Lung (tissue), 12 donors: Measurements from ENCODE around the gene OPRL1. TPM values are rescaled to one million over a fixed set of nuclear protein-coding genes. Genes with fewer than 3 reads are reported as not detected.
A peak's percentile ranks its signal among the peaks of the same experiment; 100 is the strongest.

ENCODE experiments used
- ATAC-seq: fragments of 200-7000 bp; cut with Tn5 transposase; one replicate; pipeline ENCODE4 v1.9.1; 2020; ENCODE audit warnings: moderate number of reproducible peaks; ENCODE audit not compliant: insufficient read depth, low FRiP score
- DNase-seq, 3 donors: peaks; one replicate each; pipeline ENCODE4 v3.0.0-alpha.2; 2013 to 2017
- H3K27ac ChIP-seq, 2 donors: one replicate each; pipeline ENCODE4 v1.5.1; 2013; ENCODE audit warnings: mild to moderate bottlenecking in 2 of 2, moderate library complexity in 2 of 2, control low read depth in 1 of 2, inconsistent platforms in 1 of 2, low read depth in 1 of 2, low read length in 1 of 2
- H3K27me3 ChIP-seq, 3 donors: one replicate each; pipeline ENCODE4 v1.5.1; 2013; ENCODE audit warnings: low read length in 2 of 3; ENCODE audit not compliant: control insufficient read depth in 3 of 3, insufficient read depth in 3 of 3
- H3K36me3 ChIP-seq, 4 donors: one replicate each; pipeline ENCODE4 v1.5.1; 2013; ENCODE audit warnings: low read length in 4 of 4, mild to moderate bottlenecking in 1 of 4, moderate library complexity in 1 of 4; ENCODE audit not compliant: control insufficient read depth in 4 of 4, insufficient read depth in 4 of 4
- H3K4me1 ChIP-seq, 5 donors: one replicate each; pipeline ENCODE4 v1.5.1; 2013; ENCODE audit warnings: low read length in 5 of 5, mild to moderate bottlenecking in 2 of 5, moderate library complexity in 1 of 5; ENCODE audit not compliant: control insufficient read depth in 5 of 5, insufficient read depth in 5 of 5
- H3K4me3 ChIP-seq: one replicate; pipeline ENCODE4 v1.5.1; 2013; ENCODE audit warnings: mild to moderate bottlenecking, control low read depth, moderate library complexity
- H3K9ac ChIP-seq, 2 donors: one replicate each; pipeline ENCODE4 v1.5.1; 2013; ENCODE audit warnings: low read length in 2 of 2, control low read depth in 1 of 2; ENCODE audit not compliant: insufficient read depth in 1 of 2
- H3K9me3 ChIP-seq, 4 donors: one replicate each; pipeline ENCODE4 v1.5.1; 2013; ENCODE audit warnings: low read length in 3 of 4, mild to moderate bottlenecking in 1 of 4, moderate library complexity in 1 of 4; ENCODE audit not compliant: control insufficient read depth in 4 of 4, insufficient read depth in 3 of 4
- WGBS, 2 donors: extraction: QIAGEN DNeasy Blood & Tissue Kit; methylation state at CpG; one replicate each; pipeline ENCODE4 v1.1.7; 2013; 5-methylcytosine and 5-hydroxymethylcytosine counted together
- polyA plus RNA-seq, 2 donors: library from polyadenylated mRNA; stranded (reverse); fragments of 200-250 nt; gene quantifications; one replicate each; pipeline ENCODE4 v1.2.1, GENCODE V29; 2013
- total RNA-seq, 2 donors: library from RNA; depleted of rRNA in 1 of 2; stranded (reverse); fragments of >200 nt in 1 of 2; gene quantifications; one replicate each; pipeline ENCODE4 v1.2.1, GENCODE V29; 2014 to 2021
- TF ChIP-seq, protein P1 (sequence below): IDR thresholded peaks from 2 replicates; pipeline ENCODE4 v1.5.1; 2012; ENCODE audit warnings: mild to moderate bottlenecking; ENCODE audit errors: control extremely low read depth, extremely low read depth
- donor health status: control.
- donor health status: control.
- donor health status: Bipolar disorder and iron deficiency.
- donor health status: healthy.
- donor health status: DM: yes; HTN: yes; CAD: no.

OPRL1 gene
- total and polyA plus RNA-seq, 4 donors, result 0.45 to 3.1 (median 2.1) TPM

DNA sequence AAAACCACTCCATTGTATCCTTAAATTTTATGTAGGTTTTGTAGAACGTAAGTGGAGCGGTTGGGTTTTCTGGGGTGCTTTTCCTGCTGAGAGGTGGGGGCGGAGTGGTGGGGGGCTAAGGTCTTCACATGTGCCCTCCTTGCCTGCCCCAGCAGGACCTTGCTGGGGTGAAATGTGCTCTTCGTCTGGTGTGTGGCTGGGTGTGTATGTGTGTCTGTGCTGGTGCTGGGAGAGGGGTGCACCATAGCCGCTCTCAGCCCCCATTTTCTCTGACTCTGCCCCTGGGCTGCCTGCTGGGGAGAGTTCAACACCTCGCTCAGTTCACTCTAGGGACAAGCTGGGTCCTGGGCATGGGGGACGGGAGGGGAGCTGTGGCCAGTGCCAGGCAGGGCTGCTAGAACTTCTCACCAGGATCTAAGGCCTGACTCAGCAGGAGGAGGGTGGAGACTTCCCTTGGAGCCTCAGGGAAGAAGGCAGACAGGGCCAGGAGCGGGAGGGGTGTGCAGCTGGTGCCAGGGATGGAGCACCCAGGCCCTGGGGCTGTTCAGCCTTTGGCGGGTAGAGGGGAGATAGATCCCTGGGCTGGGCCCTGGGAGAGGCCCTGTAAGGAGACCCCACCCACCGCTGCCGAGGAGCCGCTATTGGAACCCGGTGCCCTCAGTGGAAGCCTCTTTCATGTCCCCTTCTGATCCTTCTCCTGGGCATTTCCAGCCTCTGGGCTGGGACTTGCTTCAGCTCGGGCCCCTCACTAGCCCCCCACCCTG, 35.2 kb upstream of the OPRL1 start:
- H3K9me3 ChIP-seq, result peaks cover 0 to 3% (median 0%) of the 10 kb centered on the region in 4 donors
- ATAC-seq, result no peak
- peak overlapping the region; percentile 38 to 46 for H3K27ac ChIP-seq
- TF ChIP-seq, protein P1, sequence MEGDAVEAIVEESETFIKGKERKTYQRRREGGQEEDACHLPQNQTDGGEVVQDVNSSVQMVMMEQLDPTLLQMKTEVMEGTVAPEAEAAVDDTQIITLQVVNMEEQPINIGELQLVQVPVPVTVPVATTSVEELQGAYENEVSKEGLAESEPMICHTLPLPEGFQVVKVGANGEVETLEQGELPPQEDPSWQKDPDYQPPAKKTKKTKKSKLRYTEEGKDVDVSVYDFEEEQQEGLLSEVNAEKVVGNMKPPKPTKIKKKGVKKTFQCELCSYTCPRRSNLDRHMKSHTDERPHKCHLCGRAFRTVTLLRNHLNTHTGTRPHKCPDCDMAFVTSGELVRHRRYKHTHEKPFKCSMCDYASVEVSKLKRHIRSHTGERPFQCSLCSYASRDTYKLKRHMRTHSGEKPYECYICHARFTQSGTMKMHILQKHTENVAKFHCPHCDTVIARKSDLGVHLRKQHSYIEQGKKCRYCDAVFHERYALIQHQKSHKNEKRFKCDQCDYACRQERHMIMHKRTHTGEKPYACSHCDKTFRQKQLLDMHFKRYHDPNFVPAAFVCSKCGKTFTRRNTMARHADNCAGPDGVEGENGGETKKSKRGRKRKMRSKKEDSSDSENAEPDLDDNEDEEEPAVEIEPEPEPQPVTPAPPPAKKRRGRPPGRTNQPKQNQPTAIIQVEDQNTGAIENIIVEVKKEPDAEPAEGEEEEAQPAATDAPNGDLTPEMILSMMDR, result no peak
- H3K27me3 ChIP-seq, result peaks cover 0 to 54% (median 17%) of the 10 kb centered on the region in 3 donors
- H3K4me3 ChIP-seq, result no peak overlapping the region
- 60 to 74% methylated on average over 14 of the region's 14 CpGs for WGBS, 2 donors
- DNase-seq, result no peak
- no peak overlapping the region for H3K9ac ChIP-seq
- peaks cover 0 to 30% (median 7%) of the 10 kb centered on the region in 5 donors for H3K4me1 ChIP-seq
- H3K36me3 ChIP-seq, result peaks cover 0 to 8% (median 1%) of the 10 kb centered on the region in 4 donors

DNA sequence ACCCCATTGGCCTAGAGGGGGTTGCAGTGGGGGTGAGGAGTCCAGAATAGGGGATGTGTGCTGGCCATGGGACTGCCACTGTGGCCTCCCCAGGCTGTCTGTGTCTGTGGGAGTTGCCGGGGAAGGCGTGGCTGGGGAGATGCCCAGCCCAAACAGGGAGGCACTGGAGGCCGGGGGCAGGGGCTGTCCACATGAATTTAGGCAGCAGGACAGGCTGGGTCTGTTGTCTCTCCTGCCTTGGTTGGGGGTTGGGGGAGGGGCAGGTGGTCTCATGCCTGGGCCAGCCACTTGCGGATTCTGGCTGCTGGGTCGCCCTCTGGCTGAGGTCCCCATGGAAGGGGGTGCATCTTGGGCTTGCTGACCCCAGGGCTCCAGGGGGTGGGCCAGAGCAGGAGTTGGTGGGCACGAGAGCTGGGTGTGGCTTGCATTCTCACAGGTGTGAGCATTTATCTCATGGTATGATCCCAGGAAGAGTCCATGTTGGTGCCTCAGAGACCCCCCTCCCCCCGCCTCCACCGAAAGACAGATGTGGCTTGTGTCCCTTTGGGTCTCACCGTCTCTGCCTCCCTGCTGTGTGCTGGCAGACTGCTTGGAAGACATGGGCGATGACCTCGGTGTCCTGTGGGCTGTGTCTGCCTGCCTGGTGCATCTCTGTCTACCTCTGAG, 34.4 kb upstream of the OPRL1 start:
- Histone ChIP-seq H3K9ac (no peak overlapping the region), H3K27me3 (peaks cover 0 to 60% (median 10%) of the 10 kb centered on the region in 3 donors), H3K4me1 (peaks cover 0 to 34% (median 8%) of the 10 kb centered on the region in 5 donors), H3K4me3 (no peak overlapping the region), H3K27ac (peak overlapping the region; percentile 38 to 46), H3K9me3 (peaks cover 0 to 3% (median 0%) of the 10 kb centered on the region in 4 donors), H3K36me3 (peaks cover 0 to 8% (median 1%) of the 10 kb centered on the region in 4 donors)
- WGBS, 2 donors, result 57 to 78% methylated on average over 11 of the region's 11 CpGs
- ATAC-seq, result no peak
- TF ChIP-seq, protein P1, result no peak
- DNase-seq, result no peak

DNA sequence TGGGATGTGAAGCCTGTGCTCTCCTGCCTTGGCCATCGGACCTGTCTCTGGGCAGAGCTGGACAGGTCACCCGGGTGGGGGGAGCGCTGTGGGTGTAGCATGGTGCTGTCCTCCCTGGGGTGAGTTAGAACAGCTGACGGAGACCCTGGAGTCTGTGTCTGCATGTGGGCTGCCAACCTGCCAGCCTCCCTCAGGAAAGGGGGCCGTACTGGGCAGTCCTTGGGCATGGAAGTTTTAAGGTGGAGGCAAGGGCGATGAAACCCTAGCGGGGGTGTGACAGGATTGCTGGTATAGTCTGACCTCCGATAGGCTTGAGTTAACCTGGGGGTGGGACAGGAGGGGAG, 32.9 kb upstream of the OPRL1 start:
- Histone ChIP-seq H3K36me3 (peaks cover 0 to 8% (median 1%) of the 10 kb centered on the region in 4 donors), H3K4me3 (peak overlapping the region; percentile 54), H3K4me1 (peaks cover 0 to 36% (median 3%) of the 10 kb centered on the region in 5 donors), H3K9ac (no peak overlapping the region), H3K27ac (peak overlapping the region; percentile 41 to 62), H3K27me3 (peaks cover 2 to 46% (median 7%) of the 10 kb centered on the region in 3 donors), H3K9me3 (peaks cover 0 to 3% (median 0%) of the 10 kb centered on the region in 4 donors)
- ATAC-seq, result no peak
- TF ChIP-seq, protein P1, result no peak
- WGBS, 2 donors, result 70 to 73% methylated on average over 8 of the region's 8 CpGs
- DNase-seq, result no peak
